HG02885 (cell line): ENCODE results near the gene CHMP4B.
"Not testable (repeated sequence)": the region's sequence is repeated elsewhere in the genome, so short reads cannot be mapped to it uniquely, and the experiment has no call there.

Source experiments
- ATAC-seq: cut with Tn5 transposase; IDR thresholded peaks from one replicate; pipeline ENCODE4 v1.9.1; 2021; ENCODE audit warnings: mild to moderate bottlenecking; ENCODE audit not compliant: unreplicated experiment, poor library complexity

Gene CHMP4B

DNA sequence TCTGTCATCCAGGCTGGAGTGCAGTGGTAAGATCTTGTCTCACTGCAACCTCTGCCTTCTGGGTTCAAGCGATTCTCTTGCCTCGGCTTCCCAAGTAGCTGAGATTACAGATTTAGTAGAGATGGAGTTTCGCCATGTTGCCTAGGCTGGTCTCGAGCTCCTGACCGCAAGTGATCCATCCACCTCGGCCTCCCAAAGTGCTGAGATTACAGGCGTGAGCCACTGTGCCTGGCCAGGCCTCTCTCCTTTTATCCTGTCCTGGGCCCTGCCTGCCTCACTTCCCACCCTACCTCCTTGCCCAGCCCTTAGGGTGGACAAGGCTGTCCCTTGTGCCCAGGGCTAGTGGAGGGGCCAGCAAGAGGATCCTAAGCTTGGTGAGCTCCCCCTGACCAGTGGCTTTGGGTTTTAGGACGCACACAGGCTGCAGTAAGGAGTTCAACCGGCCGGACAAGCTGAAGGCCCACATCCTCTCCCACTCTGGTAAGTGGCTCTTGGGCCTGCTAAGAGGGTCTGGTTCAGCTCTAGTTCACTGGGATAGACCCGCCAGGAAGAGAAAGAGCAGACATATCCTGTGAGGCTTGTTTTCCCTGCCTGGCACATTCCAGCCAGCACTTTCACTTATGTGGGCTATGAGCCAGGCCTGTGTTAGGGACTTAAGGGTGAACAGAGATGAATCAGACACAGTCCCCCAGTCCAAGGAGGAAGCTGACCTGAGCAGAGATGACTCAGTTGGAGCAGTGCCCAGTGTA, 21.9 kb upstream of the CHMP4B start:
- ATAC-seq: no peak

GRCh38 chr20:33789858-33790182, 21.3 kb upstream of the CHMP4B start:
- no peak for ATAC-seq

- no peak for ATAC-seq
Observed at GRCh38 chr20:33790566-33790965, 20.6 kb upstream of the CHMP4B start.

GRCh38 chr20:33791021-33791420, 20.1 kb upstream of the CHMP4B start:
- no peak for ATAC-seq

GRCh38 chr20:33791540-33791939, 19.6 kb upstream of the CHMP4B start:
- ATAC-seq: no peak

- no peak for ATAC-seq
Observed at GRCh38 chr20:33791959-33792597, 19.1 kb upstream of the CHMP4B start.

- ATAC-seq: not testable (repeated sequence)
Observed at GRCh38 chr20:33792598-33792989, 18.6 kb upstream of the CHMP4B start.

GRCh38 chr20:33793011-33793931, 17.9 kb upstream of the CHMP4B start:
- no peak for ATAC-seq

GRCh38 chr20:33796263-33796906, 14.8 kb upstream of the CHMP4B start:
- no peak for ATAC-seq

DNA sequence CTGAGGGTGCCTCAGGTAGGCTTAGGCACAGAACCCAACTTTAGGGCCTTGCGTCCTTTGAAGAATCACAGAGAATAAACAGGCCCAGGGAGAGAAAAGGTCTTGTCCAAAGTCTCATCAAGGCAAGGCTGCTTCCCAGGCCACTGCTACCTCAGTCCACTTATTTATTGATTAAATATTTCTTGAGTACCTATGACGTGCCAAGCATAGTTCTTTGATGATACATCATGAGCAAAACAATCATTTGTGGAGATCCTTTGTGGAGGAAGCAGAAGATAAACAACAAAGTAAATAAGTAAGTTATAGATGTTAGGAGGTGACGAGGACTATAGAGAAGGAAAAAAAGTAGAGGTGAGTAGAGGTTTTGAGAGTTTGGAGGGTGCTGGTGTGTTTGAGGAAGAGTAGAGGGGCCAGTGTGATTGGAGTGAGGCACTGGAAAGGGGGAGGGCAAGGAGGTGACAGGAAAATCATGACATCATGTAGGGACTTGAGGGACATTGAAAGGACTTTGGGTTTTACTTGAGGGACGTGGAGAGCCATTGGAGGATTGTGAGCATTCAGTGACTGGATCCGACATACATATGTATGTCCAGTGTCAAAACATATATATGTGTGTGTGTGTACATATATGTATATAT, 14.1 kb upstream of the CHMP4B start:
- ATAC-seq: no peak

DNA sequence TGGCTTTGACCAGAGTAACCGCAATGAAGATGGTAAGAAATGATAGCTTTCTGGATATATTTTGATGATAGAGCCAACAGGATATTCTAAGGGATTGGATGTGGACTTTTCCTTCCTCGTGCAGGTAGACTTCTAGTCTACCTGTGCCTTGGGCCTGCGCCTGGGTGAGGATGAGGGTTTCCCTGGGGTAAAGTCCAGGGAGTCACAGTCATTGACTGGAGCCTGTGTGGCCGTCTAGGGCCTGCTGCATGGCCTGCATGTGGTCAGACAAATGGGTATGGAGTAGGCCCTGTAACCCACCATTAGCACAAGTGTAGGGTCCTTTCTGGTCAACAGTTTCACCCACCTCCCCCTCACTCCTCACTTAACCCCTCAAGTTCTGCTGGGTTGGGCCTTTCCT, 12.7 kb upstream of the CHMP4B start:
- no peak for ATAC-seq

GRCh38 chr20:33803921-33804337, 7.2 kb upstream of the CHMP4B start:
- ATAC-seq: no peak

- ATAC-seq: no peak
Observed at GRCh38 chr20:33808388-33808787, 2.8 kb upstream of the CHMP4B start.

DNA sequence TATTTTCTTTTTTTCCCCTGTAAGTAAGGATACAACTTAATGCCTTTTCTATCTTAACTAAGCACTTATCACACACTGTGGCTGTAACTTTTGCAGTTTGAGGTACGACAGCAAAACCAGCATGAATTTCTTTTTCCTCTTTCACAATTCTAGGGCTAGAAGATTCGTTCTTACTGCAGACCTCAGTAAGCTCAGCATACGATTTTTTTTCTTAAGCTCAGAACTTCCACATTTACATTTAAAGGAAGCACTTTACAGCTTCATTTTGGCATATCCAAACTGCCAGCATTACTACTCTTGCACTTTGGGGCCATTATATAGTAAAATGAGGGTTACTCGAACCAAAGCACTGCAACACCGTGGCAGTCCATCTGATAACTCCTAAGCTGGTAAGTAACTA, 889 bp upstream of the CHMP4B start:
- no peak for ATAC-seq

- peak; percentile 9 for ATAC-seq
Observed at GRCh38 chr20:33811776-33812151, 616 bp downstream of the CHMP4B start.

GRCh38 chr20:33812152-33812849, 1.2 kb downstream of the CHMP4B start:
- ATAC-seq: no peak

- ATAC-seq: no peak
Observed at GRCh38 chr20:33812908-33813462, 1.8 kb downstream of the CHMP4B start.

DNA sequence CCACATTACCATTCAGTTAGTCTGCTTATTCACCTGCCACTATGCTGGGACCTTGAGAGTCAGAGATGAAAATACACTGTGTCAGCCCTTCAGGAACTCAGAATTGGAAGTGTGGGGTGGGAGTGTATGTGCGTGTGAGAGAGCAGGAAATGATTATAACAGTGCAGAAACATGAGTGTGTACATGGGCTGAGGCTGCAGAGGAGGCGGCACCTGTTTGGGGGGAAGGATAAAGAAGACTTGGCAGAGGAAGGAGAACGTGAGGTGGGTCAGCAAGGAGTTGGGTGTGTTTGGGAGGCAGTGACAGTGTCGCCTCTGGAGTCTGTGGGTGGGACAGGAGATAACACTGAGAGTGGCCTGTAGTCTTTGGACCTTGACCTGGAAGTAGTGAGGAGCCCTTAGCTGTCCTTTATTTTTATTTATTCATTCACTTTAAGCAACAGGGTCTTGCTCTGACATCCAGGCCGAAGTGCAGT, 3.1 kb downstream of the CHMP4B start:
- ATAC-seq: no peak

DNA sequence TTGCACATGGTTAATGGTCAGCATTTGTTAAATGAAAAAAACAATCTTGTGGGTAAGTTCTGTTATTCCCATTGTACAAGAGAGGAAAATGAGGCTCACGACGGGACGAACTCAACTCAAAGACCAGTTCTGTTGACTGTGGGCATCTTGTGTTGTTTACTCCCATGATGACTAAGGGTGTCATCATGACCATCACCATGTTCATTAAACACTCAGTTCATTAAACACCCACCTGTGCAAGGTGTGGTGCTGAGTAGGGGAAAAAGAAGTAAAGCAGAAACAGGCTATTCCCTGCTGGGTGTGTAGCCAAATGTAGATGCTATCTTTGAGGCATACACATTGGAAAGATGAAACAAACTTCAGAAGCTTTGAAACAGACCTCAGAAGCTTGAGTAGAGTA, 4.5 kb downstream of the CHMP4B start:
- no peak for ATAC-seq
